ENCODE data around the gene SRGAP2B.
A peak's percentile ranks its signal among the peaks of the same experiment; 100 is the strongest.
"Not testable (repeated sequence)": the region's sequence is repeated elsewhere in the genome, so short reads cannot be mapped to it uniquely, and the experiment has no call there.

Gene SRGAP2B

DNA sequence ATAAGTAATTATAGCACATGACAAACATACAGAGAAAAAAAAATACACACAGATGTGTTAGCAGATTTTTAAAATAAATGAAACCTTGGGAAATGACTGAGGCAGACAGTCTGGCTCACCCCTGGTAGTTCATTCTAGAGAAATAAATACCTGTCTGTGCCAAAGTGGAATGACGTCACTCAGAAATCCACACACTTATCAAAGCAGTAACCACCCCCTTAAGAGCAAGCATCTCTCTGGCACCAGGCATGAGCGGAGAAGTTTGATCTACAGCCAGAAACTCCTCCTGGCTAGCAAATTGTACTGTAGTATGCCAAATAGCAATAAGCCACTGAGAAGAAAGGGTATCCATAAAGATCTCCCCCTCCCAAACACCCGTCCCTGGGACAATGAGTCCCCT is 131.6 kb downstream of the SRGAP2B start:
- not testable (repeated sequence) for H3K27me3 Mint-ChIP-seq; H3K9me3 Mint-ChIP-seq; H3K36me3 Mint-ChIP-seq (ENCODE audit: low read depth); H3K4me1 Mint-ChIP-seq (ENCODE audit: low read depth); H3K27ac Mint-ChIP-seq; H3K4me3 Mint-ChIP-seq

DNA sequence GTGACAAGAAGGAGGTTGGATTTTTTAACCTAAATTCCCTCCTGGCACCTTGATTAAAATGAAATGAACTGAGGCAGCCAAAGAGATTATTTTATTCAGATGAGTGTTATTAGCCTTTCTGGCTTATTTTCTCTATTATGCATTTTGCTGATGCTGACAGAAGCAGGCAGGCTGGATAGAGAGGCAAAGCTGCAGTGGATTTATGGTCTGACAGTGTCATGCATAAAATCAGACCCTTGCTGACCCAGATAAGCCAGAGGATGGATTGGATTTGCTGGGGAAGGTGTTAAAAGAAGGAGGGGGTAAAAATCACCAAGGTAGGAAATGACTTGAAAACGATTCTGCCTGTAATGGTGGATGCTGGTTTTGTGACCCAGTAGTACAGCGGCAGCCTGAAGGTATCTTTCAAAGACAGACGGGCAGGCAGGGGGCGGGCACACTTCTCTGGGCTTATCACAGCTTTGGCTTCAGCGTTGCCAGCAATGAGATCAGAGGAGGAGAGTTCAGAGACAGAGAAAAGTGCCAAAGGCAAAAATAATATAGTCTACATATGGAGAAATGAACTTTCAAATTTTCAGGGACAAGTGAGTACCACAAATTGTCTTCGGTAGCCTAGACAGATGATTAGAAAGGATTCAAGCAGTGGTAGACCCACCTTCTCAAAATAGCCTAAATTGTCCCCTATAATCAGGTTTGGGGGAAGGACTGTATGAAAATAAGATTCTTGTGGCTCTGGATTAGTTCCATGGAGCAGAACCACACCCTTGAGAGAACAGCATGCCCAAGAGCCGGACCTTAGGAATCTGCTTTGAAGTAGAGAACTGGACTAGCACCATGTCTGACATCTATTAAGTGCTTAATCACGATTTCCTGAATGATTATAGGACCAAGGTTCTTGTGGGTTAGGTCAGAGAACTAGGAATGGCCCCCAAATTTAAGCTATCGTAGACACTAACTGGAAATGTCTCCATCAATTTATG is 133.2 kb downstream of the SRGAP2B start:
- H3K27ac Mint-ChIP-seq: not testable (repeated sequence)

DNA sequence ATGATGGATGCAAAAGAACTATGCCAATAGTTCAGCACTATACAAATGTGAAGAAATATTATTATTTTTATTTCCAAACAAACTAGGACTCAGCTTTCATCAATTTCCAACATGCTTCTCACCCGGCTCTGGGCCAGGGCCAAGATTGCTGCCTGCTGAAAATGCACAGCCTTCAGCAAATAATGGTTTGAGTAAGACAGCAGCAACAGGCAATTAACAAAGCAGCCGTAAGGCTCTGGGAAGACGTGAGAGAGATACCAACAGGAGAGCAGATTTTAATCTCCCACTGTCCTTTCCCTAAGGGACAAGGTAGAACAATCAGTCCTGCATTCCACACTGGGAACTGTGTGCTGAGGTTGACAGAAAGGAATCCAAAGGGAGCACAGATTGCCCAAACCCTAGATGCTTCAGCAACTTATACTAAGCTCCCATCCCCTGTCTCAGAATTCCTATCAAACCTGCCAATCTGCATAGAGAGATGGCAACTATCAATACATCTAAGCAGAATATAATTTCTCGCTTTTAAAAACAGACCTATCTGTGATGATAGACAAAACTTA is 134.1 kb downstream of the SRGAP2B start:
- not testable (repeated sequence) for H3K27me3 Mint-ChIP-seq; H3K9me3 Mint-ChIP-seq; H3K27ac Mint-ChIP-seq; H3K4me1 Mint-ChIP-seq (ENCODE audit: low read depth); H3K4me3 Mint-ChIP-seq; H3K36me3 Mint-ChIP-seq (ENCODE audit: low read depth)

More for the DNA sequence above, 133.2 kb downstream of the SRGAP2B start:
- not testable (repeated sequence) for H3K4me3 Mint-ChIP-seq; H3K27me3 Mint-ChIP-seq; H3K9me3 Mint-ChIP-seq; H3K36me3 Mint-ChIP-seq (ENCODE audit: low read depth); H3K4me1 Mint-ChIP-seq (ENCODE audit: low read depth)

DNA sequence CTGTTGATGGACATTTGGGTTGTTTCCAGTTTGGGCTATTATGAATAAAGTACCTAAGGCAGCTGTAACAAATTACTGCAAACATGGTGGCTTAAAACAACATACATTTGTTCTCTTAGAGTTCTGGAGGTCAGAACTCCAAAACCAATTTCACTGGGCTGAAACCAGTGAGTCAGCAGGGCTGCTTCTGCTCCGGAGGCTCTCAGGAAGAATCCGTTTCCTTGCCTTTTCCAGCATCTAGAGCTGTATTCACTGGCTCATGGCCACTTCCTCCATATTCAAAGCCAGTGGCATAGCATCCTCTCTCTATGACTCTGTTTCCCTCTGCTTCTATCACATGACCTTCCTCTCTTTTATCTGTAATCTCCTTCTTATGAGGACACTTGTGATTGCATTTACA is 146.7 kb downstream of the SRGAP2B start:
- H3K36me3 Mint-ChIP-seq (ENCODE audit: low read depth); H3K27ac Mint-ChIP-seq; H3K4me1 Mint-ChIP-seq (ENCODE audit: low read depth); H3K27me3 Mint-ChIP-seq; H3K4me3 Mint-ChIP-seq; H3K9me3 Mint-ChIP-seq: not testable (repeated sequence)

DNA sequence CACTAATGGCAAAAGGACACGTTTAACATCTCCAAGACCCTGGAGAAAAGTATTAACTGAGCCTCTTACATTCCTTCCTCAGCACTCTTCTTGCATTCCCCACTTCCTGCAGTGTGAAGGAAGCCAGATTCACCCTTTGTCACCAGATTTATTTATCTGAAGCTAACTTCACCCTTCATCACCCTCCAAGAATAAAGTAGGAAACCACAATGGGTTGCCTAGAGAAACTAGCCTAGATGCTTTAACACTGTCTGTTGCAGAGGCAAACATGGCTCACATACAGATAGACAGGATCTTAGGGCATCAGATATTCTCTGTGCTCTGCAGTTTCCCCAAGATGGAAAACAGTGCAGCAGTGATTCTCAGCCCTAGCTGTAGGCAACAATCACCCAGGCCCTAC is 147.6 kb downstream of the SRGAP2B start:
- H3K36me3 Mint-ChIP-seq (ENCODE audit: low read depth); H3K4me1 Mint-ChIP-seq (ENCODE audit: low read depth); H3K27me3 Mint-ChIP-seq; H3K4me3 Mint-ChIP-seq; H3K9me3 Mint-ChIP-seq; H3K27ac Mint-ChIP-seq: not testable (repeated sequence)

DNA sequence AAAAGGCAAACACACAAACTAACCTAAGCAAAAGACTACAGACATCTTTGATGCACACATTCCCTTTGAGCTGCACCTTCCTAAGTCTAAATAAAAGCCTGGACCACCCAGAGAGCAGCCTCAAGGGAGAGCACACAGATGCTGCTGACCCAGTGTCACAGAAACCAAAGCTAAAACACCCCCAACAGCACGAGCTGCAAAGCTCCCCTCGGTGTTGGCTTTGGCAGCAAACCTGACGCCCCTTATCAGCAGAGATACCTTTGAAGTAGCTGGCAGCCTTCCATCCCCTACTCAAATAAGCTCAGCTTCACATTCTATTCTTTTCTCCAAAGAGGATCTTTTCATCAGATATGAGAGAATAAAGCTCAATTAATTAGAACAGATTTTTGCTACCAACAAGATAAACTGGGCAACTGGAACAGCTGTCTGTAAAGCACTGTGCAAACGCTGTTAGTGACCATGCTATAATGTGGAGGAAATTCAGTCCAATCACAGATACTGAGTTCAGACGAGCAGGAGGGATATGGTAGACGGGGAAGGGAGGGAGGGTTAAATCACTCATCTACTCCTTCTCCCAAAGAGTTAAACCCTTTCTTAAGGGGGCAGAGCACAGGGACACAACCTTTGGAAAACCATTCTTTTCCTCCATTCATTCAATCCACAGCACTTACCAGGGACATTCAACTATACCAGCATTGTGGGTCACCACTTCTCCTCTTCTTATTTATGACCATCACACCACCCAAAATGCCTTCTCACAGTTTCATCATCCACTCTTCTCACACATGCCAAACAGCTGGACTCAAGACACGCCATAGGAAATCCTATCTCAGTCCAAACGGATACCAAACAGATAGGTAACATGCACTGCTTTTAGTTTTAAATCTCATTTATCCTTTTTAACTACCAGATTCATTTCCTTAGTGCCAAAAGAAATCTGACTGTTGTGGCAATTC is 148.3 kb downstream of the SRGAP2B start:
- H3K27ac Mint-ChIP-seq; H3K27me3 Mint-ChIP-seq; H3K9me3 Mint-ChIP-seq; H3K4me1 Mint-ChIP-seq (ENCODE audit: low read depth); H3K36me3 Mint-ChIP-seq (ENCODE audit: low read depth); H3K4me3 Mint-ChIP-seq: not testable (repeated sequence)

DNA sequence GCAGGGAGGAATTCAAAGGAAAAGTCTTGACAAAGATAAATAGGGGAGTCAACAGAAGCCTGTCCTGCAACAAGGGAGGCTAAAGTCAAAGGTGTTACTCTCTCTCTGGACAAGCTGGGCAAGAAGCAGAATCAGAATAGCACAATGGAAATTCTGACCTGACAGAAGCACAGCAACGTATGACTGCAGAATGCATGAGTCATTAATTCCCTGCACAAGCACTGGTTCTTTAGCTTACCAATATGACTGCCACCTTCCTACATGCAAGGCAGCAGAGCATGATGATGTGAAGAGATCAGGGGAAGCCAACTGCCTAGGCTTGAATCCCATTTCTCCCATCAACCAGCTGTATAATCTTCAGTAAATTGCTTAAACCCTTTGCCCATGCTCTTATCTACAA is 153.4 kb downstream of the SRGAP2B start:
- H3K9me3 Mint-ChIP-seq; H3K36me3 Mint-ChIP-seq (ENCODE audit: low read depth); H3K4me1 Mint-ChIP-seq (ENCODE audit: low read depth); H3K27me3 Mint-ChIP-seq: not testable (repeated sequence)
- Mint-ChIP-seq H3K27ac (peak overlapping the region; percentile 93), H3K4me3 (peak overlapping the region; percentile 10)

DNA sequence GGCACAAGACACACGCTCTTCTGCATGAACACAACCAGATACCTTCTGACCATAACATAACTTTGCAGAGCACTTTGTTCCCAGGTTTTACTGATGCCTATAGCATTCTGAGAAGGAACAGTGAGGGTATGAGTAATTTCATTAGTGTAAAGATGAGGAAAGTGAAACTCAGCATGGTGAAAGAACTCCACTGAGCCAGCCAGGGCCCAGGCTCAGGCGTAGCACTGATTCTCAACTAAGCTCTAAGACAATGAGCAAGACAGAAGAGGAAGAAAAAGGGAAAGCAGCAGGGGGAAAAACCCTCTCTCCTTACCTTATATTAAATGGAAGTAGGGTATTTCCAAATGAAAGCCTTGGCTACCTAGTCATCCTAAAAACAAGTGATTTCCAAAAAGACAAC is 155.1 kb downstream of the SRGAP2B start:
- not testable (repeated sequence) for H3K27me3 Mint-ChIP-seq; H3K4me1 Mint-ChIP-seq (ENCODE audit: low read depth); H3K9me3 Mint-ChIP-seq; H3K36me3 Mint-ChIP-seq (ENCODE audit: low read depth); H3K4me3 Mint-ChIP-seq
- H3K27ac Mint-ChIP-seq: peak overlapping the region; percentile 78

DNA sequence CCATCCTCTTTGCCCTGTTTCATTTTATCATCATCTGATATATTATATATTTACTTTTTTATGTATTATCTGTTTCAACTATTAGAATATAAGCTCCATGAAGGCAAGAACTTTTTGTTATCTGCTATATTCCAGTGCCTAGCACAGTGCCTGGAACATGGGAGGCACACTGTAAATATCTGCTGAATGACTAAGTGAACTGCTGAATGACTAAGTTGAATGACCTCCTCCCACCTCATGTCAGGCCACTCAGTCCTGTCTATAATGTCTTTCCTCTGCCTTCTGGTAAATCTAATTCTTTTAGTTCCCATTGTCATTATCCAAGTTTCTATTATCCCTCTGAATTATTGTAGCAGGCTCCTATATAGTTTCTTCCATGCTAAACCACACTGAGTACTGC is 156.5 kb downstream of the SRGAP2B start:
- not testable (repeated sequence) for H3K27ac Mint-ChIP-seq; H3K36me3 Mint-ChIP-seq (ENCODE audit: low read depth); H3K4me3 Mint-ChIP-seq; H3K27me3 Mint-ChIP-seq; H3K4me1 Mint-ChIP-seq (ENCODE audit: low read depth); H3K9me3 Mint-ChIP-seq

DNA sequence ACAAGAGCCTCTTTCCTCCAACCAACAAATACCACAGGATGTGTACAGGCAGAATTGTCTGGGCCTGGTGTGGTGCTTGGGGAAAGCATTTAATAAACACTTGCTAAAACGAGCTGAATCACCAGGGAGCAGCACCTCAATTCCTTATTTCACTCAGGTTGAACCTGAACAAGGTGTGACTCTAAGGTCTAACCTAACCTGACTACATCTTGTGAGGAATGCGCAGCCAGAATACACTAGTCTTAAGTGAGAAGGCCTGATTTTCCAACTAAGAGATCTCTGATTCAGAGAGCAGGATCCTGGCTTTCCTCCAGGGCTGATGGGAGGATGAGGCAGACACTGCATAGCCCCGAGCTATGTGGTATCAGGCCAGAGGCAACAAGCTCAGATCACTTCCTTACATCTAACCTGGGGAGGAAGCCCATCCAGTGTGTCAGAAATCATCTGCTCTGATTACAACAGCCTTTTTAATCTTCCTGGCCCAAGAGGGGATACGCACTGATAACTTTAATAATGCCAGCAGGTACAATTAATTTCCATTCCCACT is 158.9 kb downstream of the SRGAP2B start:
- not testable (repeated sequence) for H3K4me1 Mint-ChIP-seq (ENCODE audit: low read depth); H3K9me3 Mint-ChIP-seq; H3K4me3 Mint-ChIP-seq; H3K27me3 Mint-ChIP-seq; H3K36me3 Mint-ChIP-seq (ENCODE audit: low read depth); H3K27ac Mint-ChIP-seq

DNA sequence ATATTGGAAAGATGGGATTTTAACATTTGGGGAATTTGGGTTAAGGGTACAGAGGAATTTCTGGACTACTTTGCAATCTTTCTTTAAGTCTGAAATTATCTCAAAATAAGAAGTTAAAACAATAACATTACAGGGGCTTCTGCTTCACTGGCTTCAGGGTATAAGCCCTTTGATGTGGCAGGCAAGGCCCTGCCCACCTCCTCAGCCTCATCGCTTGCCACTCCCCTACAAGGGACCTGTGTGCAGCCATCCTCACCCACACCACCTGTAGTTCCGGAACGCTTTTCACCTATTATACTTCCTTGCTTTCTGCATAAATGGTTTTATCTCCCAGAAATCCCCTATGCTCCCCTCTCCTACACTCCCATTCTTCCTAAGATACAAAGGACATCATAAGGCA is 159.8 kb downstream of the SRGAP2B start:
- H3K9me3 Mint-ChIP-seq; H3K27ac Mint-ChIP-seq; H3K27me3 Mint-ChIP-seq; H3K4me3 Mint-ChIP-seq; H3K36me3 Mint-ChIP-seq (ENCODE audit: low read depth): not testable (repeated sequence)
- H3K4me1 Mint-ChIP-seq (ENCODE audit: low read depth): peaks cover 10% of the 10 kb centered on the region

DNA sequence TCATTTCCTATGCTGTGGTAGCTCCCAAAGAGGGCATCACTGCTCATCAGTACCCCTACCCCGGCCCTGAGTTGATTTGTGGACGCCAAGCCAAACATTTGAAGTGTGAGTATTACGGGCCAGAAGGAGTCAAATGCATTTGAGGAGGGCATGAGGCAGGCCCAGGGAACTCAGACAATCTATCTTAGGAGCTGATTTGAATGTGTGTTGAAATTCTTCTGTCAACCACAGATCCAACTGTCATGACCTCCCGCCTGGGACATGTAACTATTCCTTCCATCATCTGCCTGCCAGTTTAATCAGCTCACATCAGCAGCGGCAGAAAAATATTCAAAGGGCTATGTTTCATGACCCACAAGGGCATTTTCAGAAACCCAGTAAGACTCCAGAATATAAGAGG is 162.1 kb downstream of the SRGAP2B start:
- H3K4me3 Mint-ChIP-seq; H3K27ac Mint-ChIP-seq; H3K36me3 Mint-ChIP-seq (ENCODE audit: low read depth); H3K27me3 Mint-ChIP-seq; H3K4me1 Mint-ChIP-seq (ENCODE audit: low read depth); H3K9me3 Mint-ChIP-seq: not testable (repeated sequence)

DNA sequence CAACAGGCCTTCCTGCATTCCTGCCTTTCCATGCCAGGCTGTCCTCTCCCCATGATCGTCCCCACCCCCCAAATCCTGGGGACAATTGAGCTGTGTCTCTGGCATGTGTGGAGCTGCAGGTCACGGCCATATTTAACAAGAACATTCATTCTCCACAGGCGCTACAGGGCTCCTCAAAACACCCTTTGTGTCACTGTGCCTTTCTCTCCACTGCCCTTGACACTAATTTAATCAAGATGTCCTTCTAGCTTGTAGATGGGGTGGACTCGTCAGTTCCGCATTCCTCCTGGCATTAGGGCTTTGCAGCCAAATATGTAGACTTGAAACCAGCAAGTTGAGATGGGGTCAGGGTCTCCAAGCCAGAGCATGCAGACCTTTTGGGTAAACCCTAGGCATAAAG is 163.0 kb downstream of the SRGAP2B start:
- H3K27me3 Mint-ChIP-seq; H3K9me3 Mint-ChIP-seq; H3K36me3 Mint-ChIP-seq (ENCODE audit: low read depth); H3K4me1 Mint-ChIP-seq (ENCODE audit: low read depth); H3K27ac Mint-ChIP-seq; H3K4me3 Mint-ChIP-seq: not testable (repeated sequence)

DNA sequence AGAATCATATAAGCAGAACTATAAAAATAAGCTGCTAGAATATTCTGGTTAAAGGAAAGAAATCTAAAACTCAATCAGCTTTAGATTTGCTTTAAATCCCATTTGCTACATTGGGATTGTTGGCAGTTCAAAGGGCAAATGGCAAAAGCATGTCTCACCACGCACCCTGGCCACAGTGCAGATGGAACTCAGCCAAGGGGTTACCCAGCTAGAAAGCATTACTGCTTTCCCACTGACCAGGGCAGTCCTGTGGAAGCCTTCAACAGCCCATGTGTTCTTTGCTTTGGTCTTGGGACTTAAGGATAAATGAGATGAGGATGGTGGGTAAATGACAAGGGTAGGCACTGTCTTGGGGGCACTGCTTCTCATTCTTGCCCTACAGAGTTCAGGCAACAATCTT is 163.6 kb downstream of the SRGAP2B start:
- not testable (repeated sequence) for H3K27me3 Mint-ChIP-seq; H3K9me3 Mint-ChIP-seq; H3K4me3 Mint-ChIP-seq; H3K36me3 Mint-ChIP-seq (ENCODE audit: low read depth); H3K4me1 Mint-ChIP-seq (ENCODE audit: low read depth); H3K27ac Mint-ChIP-seq

DNA sequence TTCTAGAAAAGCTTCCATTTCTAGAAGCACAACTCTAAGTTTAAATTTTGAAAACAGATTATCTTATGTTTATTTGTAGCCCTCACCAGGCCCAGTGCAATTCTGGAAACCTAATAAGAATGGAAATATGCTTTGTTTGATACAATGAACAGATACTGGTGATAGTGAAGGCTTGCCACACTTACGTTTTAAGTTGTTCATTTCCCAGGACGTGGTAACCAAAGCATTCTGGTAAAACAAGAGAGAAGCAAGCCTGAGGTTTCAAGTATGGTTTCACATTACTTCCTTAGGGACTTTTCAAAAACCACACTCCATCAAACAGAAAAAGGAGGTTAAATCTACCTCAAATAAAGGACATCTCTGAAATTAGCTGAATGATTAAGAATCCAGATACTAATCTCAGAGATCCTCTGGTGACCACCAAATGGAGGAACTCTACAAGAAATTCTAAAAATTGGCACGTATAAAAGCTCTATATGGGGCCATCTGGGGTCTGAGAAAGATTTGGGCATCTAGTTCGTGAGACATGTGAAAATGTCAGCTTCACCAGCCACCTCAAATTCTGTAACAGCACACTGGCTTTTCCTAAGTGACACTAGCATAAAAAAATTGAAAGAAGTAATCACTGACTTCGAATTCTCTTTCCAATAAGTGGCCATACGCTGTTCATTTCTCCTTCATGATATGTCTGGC is 164.9 kb downstream of the SRGAP2B start:
- not testable (repeated sequence) for H3K9me3 Mint-ChIP-seq; H3K4me1 Mint-ChIP-seq (ENCODE audit: low read depth); H3K36me3 Mint-ChIP-seq (ENCODE audit: low read depth); H3K27me3 Mint-ChIP-seq; H3K4me3 Mint-ChIP-seq; H3K27ac Mint-ChIP-seq

Measured in stimulated activated naive CD8-positive, alpha-beta T cell treated with anti-CD3 and anti-CD28 coated beads, Interleukin-15, Interleukin-2, amounts not matched to agents 100 ng/mL and 50 ng/mL, for 24 hours (primary cell).